Stimulated activated CD8-positive, alpha-beta memory T cell treated with anti-CD3 and anti-CD28 coated beads, Interleukin-4, amount 100 ng/mL, for 48 hours (primary cell): ENCODE data around the gene SYT2.
A peak's percentile ranks its signal among the peaks of the same experiment; 100 is the strongest.
"Not testable (repeated sequence)": the region's sequence is repeated elsewhere in the genome, so short reads cannot be mapped to it uniquely, and the experiment has no call there.

ENCODE experiments used
- DNase-seq: peaks from one replicate; pipeline ENCODE4 v3.0.0-alpha.2; 2020

Gene SYT2

DNA sequence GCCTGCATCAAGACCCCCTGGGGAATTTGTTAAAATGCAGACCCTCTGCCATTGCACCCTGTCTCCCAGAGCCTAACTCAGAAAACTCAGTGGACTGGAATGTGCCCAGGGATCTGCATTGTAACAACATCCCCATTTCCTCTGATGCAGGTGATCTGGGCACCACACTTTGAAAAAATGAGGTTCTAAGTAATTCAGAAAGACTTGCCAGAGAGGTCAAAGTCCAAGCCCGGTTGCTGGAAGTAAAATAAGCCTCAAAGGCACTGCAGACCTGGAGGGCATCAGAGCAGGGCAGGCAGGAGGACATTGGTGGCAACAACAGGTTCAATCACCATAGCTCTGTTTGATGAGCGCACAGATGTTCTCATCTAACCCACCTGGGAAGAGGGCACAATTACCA lies 90.7 kb downstream of the SYT2 start:
- no peak for DNase-seq

GRCh38 chr1:202619012-202619411 lies 91.2 kb downstream of the SYT2 start:
- DNase-seq = not testable (repeated sequence)

DNA sequence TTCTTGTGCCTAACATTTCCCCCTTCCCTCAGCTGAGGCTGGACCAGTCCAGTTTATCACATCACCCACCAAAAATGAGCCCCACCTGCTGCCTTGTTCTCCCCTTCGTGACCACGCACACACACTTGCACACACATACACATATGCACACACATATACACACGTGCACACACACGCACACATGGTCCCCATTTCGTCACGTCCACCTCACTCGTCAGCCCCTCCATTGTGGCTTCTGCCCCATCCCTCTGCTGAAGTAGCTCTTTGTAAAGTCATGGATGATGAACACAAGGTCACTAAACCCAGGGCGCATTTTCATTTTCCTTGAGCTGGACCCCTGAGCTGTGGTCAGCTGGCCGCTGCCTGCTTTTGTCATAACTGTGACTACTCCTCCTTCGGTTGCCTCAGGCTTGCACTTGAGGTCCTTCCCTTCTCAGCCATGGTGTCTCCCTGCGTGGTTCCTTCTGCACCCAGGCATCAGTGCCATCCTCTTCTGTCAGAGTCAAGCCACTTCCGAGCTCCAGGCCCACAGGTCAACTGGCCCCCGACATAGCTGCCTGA lies 93.8 kb downstream of the SYT2 start:
- DNase-seq = no peak

- no peak for DNase-seq
Observed at GRCh38 chr1:202615501-202616354, 94.5 kb downstream of the SYT2 start.

DNA sequence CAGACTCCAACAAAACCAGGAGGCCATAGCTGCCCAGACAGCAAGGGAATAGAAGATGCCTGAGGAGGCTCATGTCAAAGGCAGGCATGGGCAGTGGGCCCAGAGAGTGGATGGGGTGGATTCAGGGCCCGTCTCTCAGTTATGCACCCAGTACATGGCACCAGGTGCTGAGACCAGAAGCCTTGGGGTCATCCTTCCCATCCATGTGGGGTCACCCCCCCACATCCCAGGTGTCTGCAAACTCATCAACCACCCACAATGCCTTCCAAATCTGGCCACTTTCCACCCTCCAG lies 95.1 kb downstream of the SYT2 start:
- DNase-seq = not testable (repeated sequence)

DNA sequence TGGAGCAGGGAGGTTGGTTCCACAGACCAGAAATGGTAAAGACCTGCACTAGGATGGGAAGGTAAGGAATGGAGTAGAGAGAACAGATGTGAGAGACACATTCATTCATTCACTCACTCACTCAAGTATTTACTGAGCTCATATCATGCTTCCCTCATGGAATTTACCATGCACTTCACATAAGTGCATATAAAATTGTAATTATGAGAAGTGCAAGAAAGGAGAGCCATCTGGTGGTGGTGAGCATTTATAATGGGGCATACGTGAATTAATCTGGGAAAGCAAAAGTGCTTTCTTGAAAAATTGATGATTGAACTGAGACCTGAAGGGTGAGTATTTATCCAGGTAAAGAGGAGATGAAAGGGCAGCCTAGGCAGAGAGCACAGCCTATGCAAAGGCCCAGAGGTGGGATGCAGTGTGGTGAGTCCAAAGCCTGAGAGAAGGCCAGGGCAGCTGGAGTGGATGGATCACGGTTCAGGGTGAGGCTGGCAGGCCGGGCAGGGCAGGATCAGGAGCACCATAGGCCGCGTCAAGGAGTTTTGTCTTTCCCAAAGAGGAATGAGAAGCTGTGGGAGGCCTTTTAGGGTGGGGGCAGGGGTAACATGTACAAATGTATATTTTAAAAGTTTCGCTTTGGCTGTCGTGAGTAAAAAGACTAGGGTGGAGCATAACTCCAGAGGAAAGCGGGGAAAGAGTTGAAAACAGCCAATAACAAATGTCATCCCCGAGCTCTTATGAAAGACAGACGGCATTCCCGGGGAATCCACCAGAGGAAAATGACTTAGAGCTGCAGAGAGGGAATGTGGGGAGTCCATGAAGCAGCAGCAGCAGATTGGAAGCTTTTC lies 95.7 kb downstream of the SYT2 start:
- DNase-seq = not testable (repeated sequence)

- DNase-seq = no peak
Observed at GRCh38 chr1:202613571-202613970, 96.7 kb downstream of the SYT2 start.

DNA sequence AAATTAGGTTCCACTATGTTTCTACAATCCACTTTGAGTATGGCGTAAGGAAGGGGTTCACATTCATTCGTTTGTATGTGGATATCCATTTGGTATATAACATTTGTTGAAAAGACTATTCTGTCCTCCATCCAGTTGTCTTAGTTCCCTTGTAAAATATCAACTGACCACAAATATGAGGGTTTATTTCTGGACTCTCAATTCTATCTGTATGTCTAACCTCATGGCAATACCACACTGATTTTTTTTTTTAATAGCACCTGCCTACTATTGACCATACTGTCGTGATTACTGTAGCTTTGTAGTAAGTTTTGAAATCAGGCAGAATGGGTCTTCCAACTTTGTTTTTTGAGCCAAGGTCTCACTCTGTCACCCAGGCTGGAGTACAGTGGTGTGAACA lies 98.2 kb downstream of the SYT2 start:
- DNase-seq = not testable (repeated sequence)

GRCh38 chr1:202605515-202605914 lies 104.7 kb downstream of the SYT2 start:
- DNase-seq = no peak

- DNase-seq = no peak
Observed at GRCh38 chr1:202603435-202603834, 106.8 kb downstream of the SYT2 start.

DNA sequence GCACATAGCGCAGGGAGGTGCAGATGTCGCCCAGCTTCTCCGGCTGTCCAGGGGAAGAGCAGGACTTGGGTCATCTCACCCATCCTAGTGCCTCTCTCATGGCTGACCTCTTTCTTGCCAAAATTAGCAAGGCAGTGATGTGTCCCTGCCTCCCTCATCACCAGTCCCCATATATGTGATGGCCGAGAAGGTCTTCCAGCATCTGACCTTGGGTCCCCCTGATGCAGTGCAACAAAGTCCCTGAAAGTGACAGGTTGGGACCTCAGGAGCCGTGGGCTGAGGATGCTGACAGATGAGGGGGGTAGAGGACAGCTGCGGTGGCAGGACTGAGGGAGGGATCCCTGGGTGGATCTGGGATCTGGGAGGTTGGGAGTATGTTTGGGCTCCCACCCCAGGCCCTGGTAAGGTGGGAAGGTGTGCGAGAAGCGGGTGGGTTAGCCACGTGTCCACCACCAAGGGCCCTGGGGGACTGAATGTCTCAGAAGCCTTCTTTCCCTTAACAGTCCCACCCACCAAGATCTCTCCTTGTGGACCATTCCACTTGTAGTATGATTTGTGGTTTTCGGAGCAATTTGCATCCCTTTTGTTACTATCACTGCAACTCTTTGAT lies 109.7 kb downstream of the SYT2 start:
- no peak for DNase-seq

DNA sequence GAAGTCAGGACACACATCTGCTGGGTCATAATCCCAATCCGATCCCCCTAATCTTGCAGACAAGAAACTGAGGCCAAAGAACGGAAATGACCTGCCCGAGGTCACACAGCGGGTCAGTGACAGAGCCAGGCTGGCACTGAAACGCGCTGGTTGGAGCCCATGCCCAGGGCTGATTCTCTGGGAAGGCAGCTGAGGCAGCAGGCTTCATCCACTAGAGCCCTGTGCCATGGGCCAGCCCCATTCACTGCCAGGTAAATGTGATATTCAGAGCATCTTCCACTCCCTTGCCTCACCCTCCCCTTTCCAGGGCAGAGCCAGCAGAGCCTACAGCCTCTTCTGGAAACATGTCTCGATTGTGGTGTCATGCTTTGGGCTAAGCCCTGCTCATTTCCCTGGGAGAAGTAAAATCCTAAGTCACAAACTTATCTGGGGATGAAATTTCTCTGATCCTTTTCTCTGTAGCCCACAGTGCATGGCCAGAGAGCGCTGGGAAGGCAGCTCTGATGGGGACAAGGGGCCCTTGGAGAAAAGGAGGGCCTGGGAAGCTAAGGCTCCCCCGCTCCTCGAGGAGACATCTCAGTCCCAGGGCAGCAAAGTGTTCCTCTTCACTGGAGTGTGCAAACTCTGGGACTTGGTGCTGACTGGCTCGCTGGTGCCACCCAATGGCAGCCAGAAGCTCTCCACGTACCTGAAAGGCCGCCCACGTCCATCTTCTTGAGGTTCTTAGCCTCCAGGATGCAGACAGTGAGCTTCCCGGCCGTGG lies 110.4 kb downstream of the SYT2 start:
- DNase-seq = peak; percentile 57

- no peak for DNase-seq
Observed at GRCh38 chr1:202597090-202597761, 113.0 kb downstream of the SYT2 start.

DNA sequence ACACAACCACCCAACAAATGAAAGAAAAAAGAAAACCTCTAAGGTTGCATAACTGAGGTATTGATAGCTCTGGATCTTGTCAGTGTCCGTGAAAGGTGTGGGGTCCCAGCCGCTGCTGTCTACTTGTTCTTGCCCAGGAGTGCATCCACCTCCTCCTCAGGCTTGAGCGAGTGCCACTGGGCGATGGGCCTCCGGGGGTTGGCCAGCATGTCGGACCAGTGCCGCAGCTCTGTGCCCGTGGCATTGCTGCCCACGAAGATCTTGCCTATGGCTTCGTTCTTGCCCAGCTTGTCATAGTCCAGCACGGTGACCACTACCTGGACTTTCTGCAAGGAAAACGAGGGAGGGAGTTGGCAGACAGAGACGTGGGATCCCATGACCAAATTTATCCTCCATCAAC lies 113.6 kb downstream of the SYT2 start:
- DNase-seq = no peak

DNA sequence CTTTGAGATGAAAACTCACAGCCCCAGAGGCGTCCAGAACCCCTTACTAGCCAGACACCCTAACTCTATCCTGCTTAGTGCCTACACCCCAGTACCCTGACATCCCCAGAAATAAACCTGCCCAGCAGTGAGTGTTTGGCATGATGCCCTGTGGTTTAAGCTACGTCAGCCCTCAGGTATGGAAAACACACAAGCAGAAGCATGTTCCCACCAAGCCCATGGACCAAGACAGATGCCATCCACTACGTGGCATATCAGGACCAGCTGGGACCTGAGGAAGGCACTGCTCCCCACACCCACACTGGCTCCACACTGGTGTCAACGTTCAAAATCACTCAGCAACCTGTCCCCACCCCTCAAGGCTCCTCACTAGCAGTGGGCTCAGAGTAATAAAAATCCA lies 116.4 kb downstream of the SYT2 start:
- no peak for DNase-seq

DNA sequence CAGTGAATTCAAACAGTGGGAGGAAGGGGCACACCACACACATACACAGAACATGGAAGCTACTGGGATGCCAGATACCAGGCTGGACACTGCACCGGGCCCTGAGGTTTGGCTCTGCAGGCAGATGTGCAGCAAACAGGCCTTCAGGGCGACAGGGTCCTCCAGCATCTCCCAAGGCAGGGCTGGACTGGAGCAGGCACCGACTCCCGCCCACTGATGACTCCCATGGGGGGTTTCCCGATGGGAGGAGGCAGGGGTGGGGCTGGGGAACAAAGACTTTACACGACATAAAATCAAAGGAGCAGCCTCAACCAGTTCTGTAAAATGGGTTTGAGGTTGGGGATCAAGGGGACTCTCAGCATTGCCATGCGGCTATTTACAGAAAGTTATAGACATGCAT lies 118.1 kb downstream of the SYT2 start:
- DNase-seq = no peak

GRCh38 chr1:202591515-202591914 lies 118.7 kb downstream of the SYT2 start:
- DNase-seq = no peak

GRCh38 chr1:202590975-202591411 lies 119.3 kb downstream of the SYT2 start:
- DNase-seq = no peak

DNA sequence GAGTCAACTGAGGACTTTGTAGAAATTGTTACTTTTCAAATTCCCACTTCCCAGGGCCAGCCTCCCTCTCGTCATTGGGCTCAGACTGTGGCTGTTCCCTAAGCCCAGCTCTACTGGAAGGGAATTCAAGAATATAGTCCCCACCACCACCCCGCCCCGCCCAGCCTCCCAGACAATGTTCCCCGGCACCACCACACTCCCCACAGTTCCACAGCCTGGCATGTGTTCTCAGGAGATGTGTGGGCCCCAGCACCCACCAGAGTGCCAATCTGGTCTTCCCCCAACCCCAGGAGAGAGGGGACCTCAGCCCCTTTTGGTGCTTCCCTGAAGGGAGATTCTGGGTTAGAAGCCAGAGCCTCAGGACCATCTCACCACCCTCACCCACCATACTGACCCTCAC lies 120.1 kb downstream of the SYT2 start:
- DNase-seq = no peak

GRCh38 chr1:202589190-202589930 lies 120.9 kb downstream of the SYT2 start:
- DNase-seq = no peak

DNA sequence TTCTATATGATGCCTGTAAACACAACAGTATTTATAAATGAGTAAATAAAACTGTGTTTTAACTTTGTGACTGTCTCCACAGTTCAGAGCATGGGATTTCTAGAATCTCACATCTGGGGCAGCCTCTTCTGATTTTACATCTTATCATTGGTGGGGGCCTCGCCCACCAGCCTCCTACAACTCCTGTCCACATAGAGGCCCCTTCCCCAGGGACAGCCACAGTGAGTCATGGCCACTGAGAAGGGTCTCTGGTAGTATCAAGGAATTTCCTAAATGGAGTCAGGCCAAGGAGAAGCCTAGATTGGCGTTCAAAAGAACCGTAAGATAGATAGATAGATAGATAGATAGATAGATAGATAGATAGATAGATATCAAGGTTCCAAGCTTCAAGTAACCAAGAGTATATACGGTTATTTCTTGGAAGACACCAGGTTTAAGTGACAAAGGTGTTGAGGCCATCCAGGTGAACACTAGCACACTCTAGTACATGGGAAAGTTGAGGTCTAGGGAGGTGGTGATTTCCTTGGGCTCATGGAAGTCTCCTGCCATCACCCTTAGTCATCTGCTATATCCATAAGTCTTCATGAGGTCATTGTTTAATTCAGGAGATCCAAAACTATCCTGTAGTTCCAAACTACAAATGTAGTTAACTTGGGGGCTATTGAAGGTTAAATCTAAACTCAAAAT lies 121.6 kb downstream of the SYT2 start:
- no peak for DNase-seq
